Cardiac muscle cell (in vitro differentiated cells and primary cell): ENCODE data around the gene TPRN. TPM values are rescaled to one million over a fixed set of nuclear protein-coding genes. Genes with fewer than 3 reads are reported as not detected.

Source experiments
- DNase-seq, 2 donors: peaks; one replicate each; pipeline versions ENCODE4 v3.0.0 to v3.0.0-alpha.2; 2010 to 2017; ENCODE audit warnings: low read depth in 1 of 2, low spot score in 1 of 2
- H3K27ac ChIP-seq: fragments of 200-600 bp; sonication (generic); 2 replicates; pipeline ENCODE4 v1.5.1; 2016
- H3K27me3 ChIP-seq: fragments of 200-600 bp; sonication (generic); 2 replicates; pipeline ENCODE4 v1.6.0; 2016; ENCODE audit warnings: control low read depth
- H3K36me3 ChIP-seq: fragments of 200-600 bp; sonication (generic); 2 replicates; pipeline ENCODE4 v1.5.1; 2016; ENCODE audit warnings: control low read depth
- H3K4me1 ChIP-seq: fragments of 200-600 bp; sonication (generic); 2 replicates; pipeline ENCODE4 v1.8.1; 2017; ENCODE audit warnings: low read depth, mild to moderate bottlenecking, mixed run types
- H3K4me3 ChIP-seq: fragments of 200-600 bp; sonication (generic); 2 replicates; pipeline ENCODE4 v1.5.1; 2016; ENCODE audit warnings: mild to moderate bottlenecking
- H3K9me3 ChIP-seq: fragments of 200-600 bp; sonication (generic); 2 replicates; pipeline ENCODE4 v1.5.1; 2017; ENCODE audit warnings: low read depth, mild to moderate bottlenecking, control low read depth
- CTCF ChIP-seq: IDR thresholded peaks from 2 replicates; pipeline ENCODE4 v1.5.1; 2012; ENCODE audit warnings: low read depth, mild to moderate bottlenecking, low read length
- polyA plus RNA-seq: library from polyadenylated mRNA; unstranded; fragments of >200 nt; fragmentation: Nextera tagmentation; extraction: Ambion mirVana; gene quantifications from 2 replicates; pipeline ENCODE4 v1.2.1, GENCODE V29; 2016
- total RNA-seq: library from RNA; depleted of rRNA; stranded (reverse); fragments of >200 nt; gene quantifications from 2 replicates; pipeline ENCODE4 v1.2.3, GENCODE V29; 2016

TPRN gene
- total and polyA plus RNA-seq, 2 experiments from 2014 or later, result 31.2 to 34.7 TPM

GRCh38 chr9:137183980-137184595, 16.5 kb downstream of the TPRN start:
- Histone ChIP-seq H3K4me1 (peaks cover 10% of the 10 kb centered on the region), H3K4me3 (no peak overlapping the region), H3K27me3 (no peaks in the 10 kb centered on the region), H3K27ac (no peak overlapping the region), H3K36me3 (peaks cover 21% of the 10 kb centered on the region), H3K9me3 (no peaks in the 10 kb centered on the region)
- no peak for TF ChIP-seq CTCF
- no peak for DNase-seq

GRCh38 chr9:137182836-137183235, 17.7 kb downstream of the TPRN start:
- Histone ChIP-seq H3K27me3 (no peaks in the 10 kb centered on the region), H3K27ac (no peak overlapping the region), H3K4me1 (peaks cover 10% of the 10 kb centered on the region), H3K9me3 (no peaks in the 10 kb centered on the region), H3K36me3 (peaks cover 21% of the 10 kb centered on the region), H3K4me3 (no peak overlapping the region)
- no peak for DNase-seq
- no peak for TF ChIP-seq CTCF

- Histone ChIP-seq H3K4me3 (no peak overlapping the region), H3K27me3 (no peaks in the 10 kb centered on the region), H3K9me3 (no peaks in the 10 kb centered on the region), H3K4me1 (no peaks in the 10 kb centered on the region), H3K36me3 (peaks cover 21% of the 10 kb centered on the region), H3K27ac (no peak overlapping the region)
- DNase-seq, result no peak
- TF ChIP-seq CTCF, result no peak
These were observed 18.9 kb downstream of the TPRN start for GRCh38 chr9:137181680-137182079.

GRCh38 chr9:137180491-137180890, 20.1 kb downstream of the TPRN start:
- Histone ChIP-seq H3K9me3 (no peaks in the 10 kb centered on the region), H3K27me3 (peaks cover 8% of the 10 kb centered on the region), H3K36me3 (peaks cover 18% of the 10 kb centered on the region), H3K27ac (no peak overlapping the region), H3K4me3 (no peak overlapping the region), H3K4me1 (no peaks in the 10 kb centered on the region)
- TF ChIP-seq CTCF, result no peak
- DNase-seq, result no peak

GRCh38 chr9:137179761-137180160, 20.8 kb downstream of the TPRN start:
- Histone ChIP-seq H3K4me3 (no peak overlapping the region), H3K27ac (no peak overlapping the region), H3K9me3 (no peaks in the 10 kb centered on the region), H3K4me1 (no peaks in the 10 kb centered on the region), H3K27me3 (peaks cover 15% of the 10 kb centered on the region), H3K36me3 (peaks cover 18% of the 10 kb centered on the region)
- no peak for TF ChIP-seq CTCF
- DNase-seq, result no peak
